GM12873 (cell line): ENCODE data around the gene TGFBR2.

Experiments used
- TF ChIP-seq, protein P1 (sequence below): IDR thresholded peaks from 2 replicates; pipeline ENCODE4 v1.5.1; 2012; ENCODE audit warnings: low read depth, mild to moderate bottlenecking, moderate library complexity, low read length, control low read depth; ENCODE audit not compliant: insufficient read depth; ENCODE audit errors: missing control alignments

TGFBR2 gene

DNA sequence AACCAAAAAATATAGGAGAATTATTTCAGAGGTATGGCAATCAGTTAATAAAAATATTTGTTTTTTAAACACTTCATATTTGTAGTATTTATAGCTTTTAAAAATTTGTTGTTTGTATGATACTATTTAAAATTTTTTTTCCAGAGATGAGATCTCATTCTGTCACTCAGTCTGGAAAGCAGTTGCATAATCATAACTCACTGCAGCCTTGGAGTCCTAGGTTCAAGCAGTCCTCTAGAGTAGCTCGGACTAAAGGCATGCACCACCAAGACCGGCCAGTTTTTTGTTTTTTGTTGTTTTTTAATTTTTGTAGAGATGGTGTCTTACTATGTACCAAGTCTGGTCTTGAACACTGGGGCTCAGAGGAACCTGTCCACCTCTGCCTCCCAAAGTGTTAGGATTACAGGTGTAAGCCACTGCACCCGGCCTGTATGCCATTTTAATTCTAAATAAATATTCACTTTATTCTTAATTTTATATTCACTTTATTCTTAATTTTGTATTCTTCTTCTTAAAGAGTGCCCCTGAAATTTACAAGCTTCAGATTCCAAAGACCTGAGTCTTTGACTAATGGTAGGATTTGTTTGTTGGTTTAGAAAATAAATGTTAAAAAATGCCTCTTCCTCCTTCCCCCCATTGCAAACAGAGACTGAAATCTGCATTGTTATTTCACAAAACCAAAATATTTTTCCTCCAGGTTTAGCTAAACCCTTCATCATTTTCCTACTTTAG is 9.4 kb downstream of the TGFBR2 start:
- TF ChIP-seq, protein P1, sequence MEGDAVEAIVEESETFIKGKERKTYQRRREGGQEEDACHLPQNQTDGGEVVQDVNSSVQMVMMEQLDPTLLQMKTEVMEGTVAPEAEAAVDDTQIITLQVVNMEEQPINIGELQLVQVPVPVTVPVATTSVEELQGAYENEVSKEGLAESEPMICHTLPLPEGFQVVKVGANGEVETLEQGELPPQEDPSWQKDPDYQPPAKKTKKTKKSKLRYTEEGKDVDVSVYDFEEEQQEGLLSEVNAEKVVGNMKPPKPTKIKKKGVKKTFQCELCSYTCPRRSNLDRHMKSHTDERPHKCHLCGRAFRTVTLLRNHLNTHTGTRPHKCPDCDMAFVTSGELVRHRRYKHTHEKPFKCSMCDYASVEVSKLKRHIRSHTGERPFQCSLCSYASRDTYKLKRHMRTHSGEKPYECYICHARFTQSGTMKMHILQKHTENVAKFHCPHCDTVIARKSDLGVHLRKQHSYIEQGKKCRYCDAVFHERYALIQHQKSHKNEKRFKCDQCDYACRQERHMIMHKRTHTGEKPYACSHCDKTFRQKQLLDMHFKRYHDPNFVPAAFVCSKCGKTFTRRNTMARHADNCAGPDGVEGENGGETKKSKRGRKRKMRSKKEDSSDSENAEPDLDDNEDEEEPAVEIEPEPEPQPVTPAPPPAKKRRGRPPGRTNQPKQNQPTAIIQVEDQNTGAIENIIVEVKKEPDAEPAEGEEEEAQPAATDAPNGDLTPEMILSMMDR, result no peak

DNA sequence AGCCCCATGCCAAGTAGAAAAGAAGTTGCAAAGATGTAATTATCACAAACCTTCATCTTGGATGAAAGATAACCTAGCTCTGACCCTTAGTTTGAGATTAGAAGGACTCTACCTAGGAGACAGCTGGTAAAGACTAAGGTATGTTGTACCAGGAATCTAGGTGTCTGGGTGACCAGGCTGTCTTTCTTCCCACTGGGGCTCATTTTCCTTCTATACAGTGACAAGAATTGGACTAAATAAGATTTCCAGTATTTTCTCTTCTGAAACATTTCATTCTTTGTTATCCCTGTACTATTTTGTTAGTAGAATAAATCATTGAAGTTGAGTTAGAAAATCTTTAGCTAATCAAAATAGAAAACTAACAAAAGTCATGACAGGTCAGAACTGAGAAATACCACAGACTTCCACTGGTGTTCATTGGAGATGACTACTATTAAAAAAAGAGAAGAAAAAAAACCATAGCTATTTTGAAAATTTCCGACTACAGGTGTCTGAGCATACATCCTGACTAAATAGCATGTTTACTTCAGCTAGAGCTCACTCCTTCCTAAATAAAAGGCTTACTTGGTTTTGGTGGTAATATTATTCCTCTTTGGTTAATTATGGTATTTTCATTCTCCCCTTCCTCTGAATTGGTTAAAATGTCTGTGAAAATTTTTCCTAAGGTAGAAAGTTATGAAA is 10.1 kb downstream of the TGFBR2 start:
- TF ChIP-seq, protein P1, result no peak

DNA sequence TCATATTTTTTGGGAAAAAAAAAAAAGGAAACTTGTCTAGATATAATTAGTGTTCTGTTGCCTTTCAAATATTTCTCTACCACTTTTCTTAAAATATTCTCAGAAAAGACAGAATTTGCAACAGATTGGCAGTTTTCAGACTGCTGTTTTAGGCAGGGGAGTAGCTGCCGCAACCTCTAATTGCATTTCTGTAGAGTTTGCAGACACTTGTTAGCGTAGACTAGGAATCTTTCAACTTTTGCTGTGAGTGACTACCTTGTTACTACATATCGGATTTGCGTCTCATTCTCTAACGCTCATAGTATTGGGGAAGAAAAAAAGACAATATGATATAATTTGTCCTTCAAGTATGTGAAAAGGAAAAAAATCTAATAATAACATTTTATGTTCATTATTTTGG is 10.7 kb downstream of the TGFBR2 start:
- TF ChIP-seq, protein P1, result no peak

DNA sequence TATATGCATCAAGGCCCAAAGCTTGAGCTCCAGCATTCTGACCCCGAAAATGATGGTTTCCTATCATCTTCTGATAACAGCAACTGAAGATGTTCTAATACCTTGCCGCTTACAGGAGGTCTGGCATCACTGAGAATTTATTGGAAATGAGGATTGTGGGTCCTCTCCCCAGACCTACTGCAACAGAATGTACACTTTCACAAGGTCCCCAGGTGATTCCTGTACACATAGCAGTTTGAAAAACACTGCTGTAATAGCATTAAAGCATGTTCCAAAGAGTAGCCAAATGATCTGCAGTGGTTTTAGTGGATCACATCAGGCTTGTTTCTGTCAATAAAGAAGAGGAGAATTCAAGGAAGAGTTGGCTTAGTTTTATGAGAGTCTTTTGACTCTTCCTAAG is 11.3 kb downstream of the TGFBR2 start:
- TF ChIP-seq, protein P1, result no peak

DNA sequence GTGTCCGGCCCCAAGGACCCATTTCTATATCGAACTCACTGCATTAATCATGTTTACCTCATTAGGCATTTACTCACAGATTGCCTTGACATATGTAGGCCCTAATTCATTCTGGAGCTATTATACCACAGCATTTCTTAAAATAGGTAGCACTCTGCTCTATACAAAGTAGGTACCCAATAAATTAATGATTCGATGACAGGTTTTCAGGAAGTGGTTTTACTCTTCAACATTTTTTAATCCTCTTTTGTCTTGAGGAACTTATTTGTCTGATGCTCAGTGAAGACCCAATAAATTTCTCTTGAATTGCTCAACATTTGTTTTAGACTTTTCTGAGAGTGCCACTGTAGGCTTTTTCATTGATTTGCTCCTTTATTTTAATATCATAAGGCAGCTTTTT is 12.1 kb downstream of the TGFBR2 start:
- TF ChIP-seq, protein P1, result no peak

DNA sequence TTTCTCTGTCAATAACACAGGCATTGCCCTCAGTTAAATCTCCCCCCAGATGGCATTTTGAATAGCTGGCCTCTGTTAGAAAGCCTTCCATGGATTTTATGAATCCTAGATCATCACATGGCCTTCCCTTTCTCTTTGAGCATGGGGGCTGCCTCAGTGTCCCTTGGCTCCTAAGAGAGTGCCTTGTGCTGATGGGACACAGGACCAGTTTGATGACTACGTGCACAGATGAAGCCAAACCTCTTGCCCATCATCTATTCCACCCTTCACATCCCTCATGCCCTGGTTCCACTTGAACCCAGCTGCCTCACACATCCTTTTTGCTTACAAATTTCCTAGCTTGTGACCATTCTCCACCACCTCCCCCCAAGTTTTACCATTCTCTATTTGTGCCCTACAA is 12.9 kb downstream of the TGFBR2 start:
- TF ChIP-seq, protein P1, result no peak

DNA sequence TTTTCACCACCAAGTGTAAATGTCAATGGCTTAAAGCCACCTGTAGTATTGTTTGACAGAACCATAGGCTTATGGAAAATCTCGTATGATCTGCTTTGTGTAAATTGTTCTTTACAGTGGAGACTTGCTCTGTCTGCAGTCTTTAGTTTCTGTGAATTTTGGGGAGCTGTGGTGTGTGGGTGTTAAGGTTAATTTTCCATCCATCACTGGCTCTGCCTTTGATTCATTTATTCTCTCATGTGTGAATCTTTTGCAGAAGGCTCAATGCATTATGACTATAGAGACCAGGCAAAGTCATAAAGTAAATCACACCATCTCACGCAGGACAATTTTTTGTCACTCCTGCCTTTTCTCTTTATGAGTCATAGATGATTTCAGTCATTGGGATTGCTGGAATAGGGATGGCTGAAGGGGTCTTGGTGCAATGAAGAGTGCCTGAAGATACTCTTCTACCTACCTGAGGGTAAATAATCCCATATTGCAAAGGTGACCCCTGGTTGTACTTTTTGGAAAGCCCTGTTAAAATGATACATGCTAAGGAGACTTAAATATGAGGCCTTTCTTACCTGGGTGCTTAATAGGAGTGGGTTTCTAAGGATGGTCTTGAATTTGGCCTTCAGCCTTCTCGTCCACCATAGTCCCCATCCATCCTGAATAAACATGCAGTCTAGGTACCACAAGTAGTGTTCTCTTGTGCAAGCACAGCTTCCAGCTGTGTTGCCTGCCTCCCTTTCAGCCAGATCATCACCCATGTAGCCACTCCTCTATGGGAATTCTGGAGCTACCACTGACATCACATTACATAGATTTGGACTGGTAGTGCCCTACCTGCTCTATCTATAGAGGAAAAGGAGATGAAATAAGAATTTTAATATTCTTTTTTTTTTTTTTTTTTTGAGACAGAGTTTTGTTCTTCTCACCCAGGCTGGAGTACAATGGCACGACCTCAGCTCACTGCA is 14.3 kb downstream of the TGFBR2 start:
- TF ChIP-seq, protein P1, result no peak
